Loucy (cell line): ENCODE measurements around the gene ERI2.

Experiments
- H2AFZ ChIP-seq: fragments of 200-600 bp; sonication (generic); 2 replicates; pipeline ENCODE4 v1.6.0; 2016; ENCODE audit warnings: antibody characterized with exemption, mild to moderate bottlenecking, low read length, moderate library complexity
- H3F3A ChIP-seq: fragments of 200-600 bp; 2 replicates; pipeline ENCODE4 v1.6.0; 2016; ENCODE audit warnings: antibody characterized with exemption, low read depth, mild to moderate bottlenecking
- H3K27me3 ChIP-seq: fragments of 200-600 bp; sonication (generic); 2 replicates; pipeline ENCODE4 v1.6.1; 2014; ENCODE audit warnings: low read length, mild to moderate bottlenecking; ENCODE audit not compliant: insufficient read depth, poor library complexity, severe bottlenecking
- H3K36me3 ChIP-seq: fragments of 200-600 bp; sonication (generic); 2 replicates; pipeline ENCODE4 v1.6.1; 2016; ENCODE audit warnings: low read length; ENCODE audit not compliant: insufficient read depth
- H3K4me1 ChIP-seq: fragments of 200-600 bp; sonication (generic); 2 replicates; pipeline ENCODE4 v1.5.1; 2014; ENCODE audit warnings: low read length, mild to moderate bottlenecking; ENCODE audit not compliant: insufficient read depth, poor library complexity, severe bottlenecking
- H3K4me2 ChIP-seq: fragments of 200-600 bp; sonication (generic); 2 replicates; pipeline ENCODE4 v1.6.0; 2014; ENCODE audit warnings: antibody characterized with exemption, low read length, low read depth, mild to moderate bottlenecking; ENCODE audit not compliant: poor library complexity, severe bottlenecking
- H3K4me3 ChIP-seq: fragments of 200-600 bp; sonication (generic); 2 replicates; pipeline ENCODE4 v1.5.1; 2014; ENCODE audit warnings: low read length, mild to moderate bottlenecking, mixed read lengths; ENCODE audit not compliant: poor library complexity, severe bottlenecking
- H3K79me2 ChIP-seq: fragments of 200-600 bp; sonication (generic); 2 replicates; pipeline ENCODE4 v1.6.1; 2014; ENCODE audit warnings: low read length; ENCODE audit not compliant: insufficient read depth
- H3K9ac ChIP-seq: fragments of 200-600 bp; sonication (generic); 2 replicates; pipeline ENCODE4 v1.6.0; 2014; ENCODE audit warnings: mild to moderate bottlenecking, low read depth, low read length, moderate library complexity; ENCODE audit not compliant: poor library complexity, severe bottlenecking
- H3K9me2 ChIP-seq: fragments of 200-600 bp; sonication (generic); replicated peaks from 2 replicates; pipeline ENCODE4 v1.6.1; 2016; ENCODE audit warnings: low read depth, low read length, mixed read lengths
- H3K9me3 ChIP-seq: fragments of 200-600 bp; sonication (generic); 2 replicates; pipeline ENCODE4 v1.6.1; 2014; ENCODE audit warnings: mild to moderate bottlenecking, antibody characterized with exemption, low read length, low read depth; ENCODE audit not compliant: insufficient read depth
- H4K20me1 ChIP-seq: fragments of 200-600 bp; sonication (generic); 2 replicates; pipeline ENCODE4 v1.6.0; 2014; ENCODE audit warnings: antibody characterized with exemption, low read length, mild to moderate bottlenecking; ENCODE audit not compliant: insufficient read depth, poor library complexity, severe bottlenecking
- EZH2phosphoT487 ChIP-seq: fragments of 200-600 bp; IDR thresholded peaks from 2 replicates; pipeline ENCODE4 v1.6.1; 2018; ENCODE audit warnings: antibody characterized with exemption, mild to moderate bottlenecking, moderate library complexity, borderline replicate concordance
- TF ChIP-seq, protein P1 (sequence below): fragments of 200-600 bp; sonication (generic); conservative IDR thresholded peaks from 2 replicates; pipeline ENCODE4 v1.5.1; 2014; ENCODE audit warnings: mild to moderate bottlenecking, antibody characterized with exemption, low read length

ERI2 gene

DNA sequence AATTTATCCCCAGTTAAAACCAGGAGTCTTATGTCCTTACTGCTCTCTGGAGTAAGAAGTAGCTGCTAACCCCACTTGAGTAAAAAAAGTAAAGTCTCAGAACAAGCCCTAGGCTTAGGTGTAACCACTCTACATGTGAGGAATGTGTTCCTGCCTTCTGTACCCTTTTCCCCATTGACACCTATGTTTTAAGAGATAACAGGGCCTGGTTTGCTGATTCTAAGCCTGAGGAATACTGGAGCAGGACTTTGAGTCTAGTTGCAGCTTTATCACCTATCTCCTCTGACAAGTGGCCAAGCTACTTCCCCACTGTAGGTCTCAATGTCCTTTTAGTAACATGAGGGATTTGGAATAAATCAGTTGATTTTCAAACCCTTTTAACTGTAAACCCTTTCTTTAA lies 40.3 kb upstream of the ERI2 start:
- no peak for TF ChIP-seq EZH2phosphoT487
- TF ChIP-seq, protein P1, sequence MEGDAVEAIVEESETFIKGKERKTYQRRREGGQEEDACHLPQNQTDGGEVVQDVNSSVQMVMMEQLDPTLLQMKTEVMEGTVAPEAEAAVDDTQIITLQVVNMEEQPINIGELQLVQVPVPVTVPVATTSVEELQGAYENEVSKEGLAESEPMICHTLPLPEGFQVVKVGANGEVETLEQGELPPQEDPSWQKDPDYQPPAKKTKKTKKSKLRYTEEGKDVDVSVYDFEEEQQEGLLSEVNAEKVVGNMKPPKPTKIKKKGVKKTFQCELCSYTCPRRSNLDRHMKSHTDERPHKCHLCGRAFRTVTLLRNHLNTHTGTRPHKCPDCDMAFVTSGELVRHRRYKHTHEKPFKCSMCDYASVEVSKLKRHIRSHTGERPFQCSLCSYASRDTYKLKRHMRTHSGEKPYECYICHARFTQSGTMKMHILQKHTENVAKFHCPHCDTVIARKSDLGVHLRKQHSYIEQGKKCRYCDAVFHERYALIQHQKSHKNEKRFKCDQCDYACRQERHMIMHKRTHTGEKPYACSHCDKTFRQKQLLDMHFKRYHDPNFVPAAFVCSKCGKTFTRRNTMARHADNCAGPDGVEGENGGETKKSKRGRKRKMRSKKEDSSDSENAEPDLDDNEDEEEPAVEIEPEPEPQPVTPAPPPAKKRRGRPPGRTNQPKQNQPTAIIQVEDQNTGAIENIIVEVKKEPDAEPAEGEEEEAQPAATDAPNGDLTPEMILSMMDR, result no peak
- no peak overlapping the region for H3K9ac ChIP-seq
- H3K4me2 ChIP-seq, result no peak overlapping the region
- H4K20me1 ChIP-seq, result no peaks in the 10 kb centered on the region
- H3K4me3 ChIP-seq, result no peak overlapping the region
- H3K9me2 ChIP-seq, result no peaks in the 10 kb centered on the region
- no peaks in the 10 kb centered on the region for H3K79me2 ChIP-seq
- H3K27me3 ChIP-seq, result no peaks in the 10 kb centered on the region
- H3F3A ChIP-seq, result 0 out of 2 replicates have a peak, but pooled peaks cover 11% of the 10 kb centered on the region
- H2AFZ ChIP-seq, result no peak overlapping the region
- H3K4me1 ChIP-seq, result peaks cover 46% of the 10 kb centered on the region
- H3K9me3 ChIP-seq, result no peaks in the 10 kb centered on the region
- peaks cover 27% of the 10 kb centered on the region; the same call in 1 of the 2 replicates for H3K36me3 ChIP-seq

DNA sequence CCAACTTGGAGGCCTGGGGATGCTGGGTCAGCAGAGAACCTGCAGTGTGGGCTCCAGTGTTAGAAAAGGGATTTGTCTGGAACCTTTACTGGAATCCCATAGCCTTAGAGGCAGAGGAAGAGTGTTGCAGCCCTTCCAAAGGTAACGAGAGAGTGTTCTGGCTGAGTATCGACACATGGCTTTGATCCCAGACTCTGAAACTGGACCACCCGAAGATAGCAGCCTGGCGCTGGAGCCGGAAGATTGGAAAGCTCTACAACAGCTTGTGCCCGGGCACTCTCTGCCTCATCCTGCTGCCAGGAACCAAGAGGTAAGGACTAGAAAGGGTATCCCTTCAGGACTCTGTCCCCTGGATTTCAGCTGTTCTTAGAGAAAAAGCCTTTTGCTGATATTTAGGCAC lies 39.8 kb upstream of the ERI2 start:
- Histone ChIP-seq H3F3A (0 out of 2 replicates have a peak, but pooled peaks cover 11% of the 10 kb centered on the region), H4K20me1 (no peaks in the 10 kb centered on the region), H3K4me1 (peaks cover 46% of the 10 kb centered on the region), H3K9me2 (no peaks in the 10 kb centered on the region), H2AFZ (no peak overlapping the region), H3K4me2 (no peak overlapping the region), H3K9ac (no peak overlapping the region), H3K27me3 (no peaks in the 10 kb centered on the region), H3K9me3 (no peaks in the 10 kb centered on the region), H3K4me3 (no peak overlapping the region), H3K36me3 (peaks cover 30% of the 10 kb centered on the region; the same call in 1 of the 2 replicates), H3K79me2 (no peaks in the 10 kb centered on the region)
- TF ChIP-seq EZH2phosphoT487, result no peak
- TF ChIP-seq, protein P1, result no peak

DNA sequence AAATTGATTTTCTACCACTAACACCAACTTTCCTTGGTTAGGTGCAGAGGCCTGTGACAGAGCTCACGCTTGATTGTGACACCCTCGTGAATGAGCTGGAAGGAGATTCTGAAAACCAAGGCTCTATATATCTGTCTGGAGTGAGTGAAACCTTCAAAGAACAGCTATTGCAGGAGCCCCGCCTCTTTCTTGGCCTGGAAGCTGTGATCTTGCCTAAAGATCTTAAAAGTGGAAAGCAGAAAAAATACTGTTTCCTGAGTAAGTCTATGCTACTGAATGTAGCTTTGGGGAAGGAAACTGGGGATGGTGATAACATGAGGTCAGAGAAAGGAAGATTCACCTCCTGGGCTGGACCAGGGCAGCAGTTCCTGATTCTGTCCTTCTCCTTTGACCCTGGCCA lies 38.3 kb upstream of the ERI2 start:
- H3K4me1 ChIP-seq, result peaks cover 45% of the 10 kb centered on the region
- H3K9me3 ChIP-seq, result no peaks in the 10 kb centered on the region
- H3K9me2 ChIP-seq, result no peaks in the 10 kb centered on the region
- no peaks in the 10 kb centered on the region for H3K79me2 ChIP-seq
- H2AFZ ChIP-seq, result peak overlapping the region; percentile 6; the same call in 1 of the 2 replicates
- H3K4me3 ChIP-seq, result peak overlapping the region; percentile 27
- no peaks in the 10 kb centered on the region for H3K27me3 ChIP-seq
- 0 out of 2 replicates have a peak, but pooled peaks cover 11% of the 10 kb centered on the region for H3F3A ChIP-seq
- H3K4me2 ChIP-seq, result peak overlapping the region; percentile 63
- TF ChIP-seq, protein P1, result no peak
- no peak for TF ChIP-seq EZH2phosphoT487
- H3K9ac ChIP-seq, result peak overlapping the region; percentile 12
- peaks cover 42% of the 10 kb centered on the region; the same call in 1 of the 2 replicates for H3K36me3 ChIP-seq
- H4K20me1 ChIP-seq, result no peaks in the 10 kb centered on the region
